ENCODE data around the gene CAV1.
A peak's percentile ranks its signal among the peaks of the same experiment; 100 is the strongest.

CAV1 gene

GRCh38 chr7:116547347-116547746 is 22.5 kb downstream of the CAV1 start:
- H3K4me3 ChIP-seq, result no peak overlapping the region
- DNase-seq (ENCODE audit: low spot score), result no peak
- H3K27ac ChIP-seq, result peak overlapping the region; percentile 41 to 58
- TF ChIP-seq CTCF (IDR thresholded peaks at IDR 0.05), result no peak

- Histone ChIP-seq H3K4me3 (no peak overlapping the region), H3K27ac (peak overlapping the region in 1 of 2 donors; percentile 31)
- no peak for DNase-seq (ENCODE audit: low spot score)
- TF ChIP-seq CTCF (IDR thresholded peaks at IDR 0.05), result no peak
Observed at GRCh38 chr7:116548506-116548905, 23.7 kb downstream of the CAV1 start.

GRCh38 chr7:116549370-116549769 is 24.5 kb downstream of the CAV1 start:
- TF ChIP-seq CTCF (IDR thresholded peaks at IDR 0.05), result no peak
- no peak for DNase-seq (ENCODE audit: low spot score)
- Histone ChIP-seq H3K27ac (no peak overlapping the region), H3K4me3 (no peak overlapping the region)

GRCh38 chr7:116551692-116552091 is 26.9 kb downstream of the CAV1 start:
- no peak for TF ChIP-seq CTCF (IDR thresholded peaks at IDR 0.05)
- peak overlapping the region in 1 of 2 donors; percentile 50 for H3K27ac ChIP-seq
- DNase-seq (ENCODE audit: low spot score), result no peak
- H3K4me3 ChIP-seq, result no peak overlapping the region

- no peak for TF ChIP-seq CTCF (IDR thresholded peaks at IDR 0.05)
- DNase-seq (ENCODE audit: low spot score), result no peak
- H3K27ac ChIP-seq, result peak overlapping the region; percentile 47 to 50
- H3K4me3 ChIP-seq, result no peak overlapping the region
Observed at GRCh38 chr7:116552602-116553001, 27.8 kb downstream of the CAV1 start.

GRCh38 chr7:116553168-116553964 is 28.5 kb downstream of the CAV1 start:
- Histone ChIP-seq H3K27ac (peak overlapping the region; percentile 63 to 77), H3K4me3 (no peak overlapping the region)
- DNase-seq (ENCODE audit: low spot score), result no peak
- TF ChIP-seq CTCF (IDR thresholded peaks at IDR 0.05), result no peak

GRCh38 chr7:116554436-116554835 is 29.6 kb downstream of the CAV1 start:
- no peak overlapping the region for H3K4me3 ChIP-seq
- peak overlapping the region; percentile 63 to 77 for H3K27ac ChIP-seq
- TF ChIP-seq CTCF (IDR thresholded peaks at IDR 0.05), result no peak
- no peak for DNase-seq (ENCODE audit: low spot score)

All from coronary artery (tissue), 2 donors.